Erythroblast (primary cell): ENCODE results near the gene MRPS24.

ENCODE experiments used
- GATA1 ChIP-seq: IDR thresholded peaks from 2 replicates; pipeline ENCODE4 v1.6.1; 2011; ENCODE audit warnings: low read depth, mild to moderate bottlenecking, control low read depth, low read length, moderate library complexity
- POLR2A ChIP-seq: IDR thresholded peaks from 2 replicates; pipeline ENCODE4 v1.6.1; 2011; ENCODE audit warnings: mild to moderate bottlenecking, low read length

DNA sequence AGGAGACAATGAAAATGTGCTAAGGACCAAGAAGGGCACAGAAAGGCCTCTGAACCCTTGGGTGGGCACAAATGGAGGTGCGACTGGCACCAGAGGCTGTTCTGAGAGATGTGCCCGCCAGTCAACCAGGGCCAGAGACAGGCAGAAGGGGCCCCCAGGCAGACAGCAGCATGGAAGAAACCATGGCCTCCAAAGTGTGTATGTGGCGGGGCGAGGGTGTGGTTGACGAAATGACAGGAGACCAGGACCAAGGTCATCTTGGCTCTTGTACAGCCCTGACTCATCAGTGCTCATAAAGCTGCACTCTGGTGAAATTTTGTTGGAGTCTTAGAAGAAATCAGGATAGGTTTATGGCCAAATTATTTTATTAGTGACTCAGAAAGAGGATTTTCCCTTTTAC is 4.0 kb upstream of the MRPS24 start:
- TF ChIP-seq POLR2A (no peak), GATA1 (no peak)
